DMS114 treated with DMSO at 0.1 percent for 48 hours (cell line): ENCODE measurements around the gene CXCL13.
"Not testable (repeated sequence)": the region's sequence is repeated elsewhere in the genome, so short reads cannot be mapped to it uniquely, and the experiment has no call there.

Experiments
- DNase-seq: peaks from one replicate; lab custom pipeline; 2025; ENCODE audit not compliant: unreplicated experiment; lab: John Stamatoyannopoulos, UW

Gene CXCL13

GRCh38 chr4:77605210-77605902 is at the start of gene CXCL13:
CXCL13 (plus strand) TSS chr4:77605820; CDS start chr4:77605866, 46 bp downstream.
- DNase-seq = no peak

- DNase-seq = no peak
These were observed 45.5 kb upstream of the CXCL13 start for GRCh38 chr4:77560170-77560569.

DNA sequence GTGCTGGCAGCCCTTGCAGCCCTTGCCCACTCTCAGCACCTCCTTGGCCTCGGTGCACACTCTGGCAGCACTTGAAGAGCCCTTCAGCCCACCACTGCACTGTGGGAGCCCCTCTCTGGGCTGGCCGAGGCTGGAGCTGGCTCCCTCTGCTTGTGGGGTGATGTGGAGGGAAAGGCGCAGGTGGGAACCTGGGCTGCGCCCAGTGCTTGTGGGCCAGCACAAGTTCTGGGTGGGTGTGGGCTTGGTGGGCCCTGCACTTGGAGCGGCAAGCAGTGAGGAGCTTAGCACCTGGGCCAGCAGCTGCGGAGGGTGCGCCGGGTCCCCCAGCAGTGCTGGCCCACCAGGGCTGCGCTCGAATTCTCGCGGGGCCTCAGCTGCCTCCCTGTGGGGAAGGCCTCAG is 43.9 kb upstream of the CXCL13 start:
- DNase-seq = not testable (repeated sequence)

DNA sequence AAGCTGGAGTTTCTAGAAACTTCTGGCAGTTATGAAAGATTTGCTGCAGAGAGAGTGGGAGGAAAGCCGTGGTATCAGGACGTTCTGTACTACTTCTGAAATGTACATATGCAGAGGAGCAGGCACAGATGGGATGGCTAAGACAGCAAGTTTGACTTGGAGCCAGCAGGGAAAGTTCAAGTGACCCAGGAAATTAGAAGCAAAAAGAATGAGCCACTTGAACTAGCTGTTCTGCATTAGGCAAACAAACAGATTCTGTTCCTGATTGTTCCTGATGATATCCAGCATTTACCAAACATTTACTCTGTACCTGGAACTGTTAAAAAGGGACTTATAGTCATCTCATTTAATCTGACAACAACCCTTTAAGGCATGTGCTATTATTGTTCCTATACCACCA is 41.4 kb upstream of the CXCL13 start:
- DNase-seq = no peak

DNA sequence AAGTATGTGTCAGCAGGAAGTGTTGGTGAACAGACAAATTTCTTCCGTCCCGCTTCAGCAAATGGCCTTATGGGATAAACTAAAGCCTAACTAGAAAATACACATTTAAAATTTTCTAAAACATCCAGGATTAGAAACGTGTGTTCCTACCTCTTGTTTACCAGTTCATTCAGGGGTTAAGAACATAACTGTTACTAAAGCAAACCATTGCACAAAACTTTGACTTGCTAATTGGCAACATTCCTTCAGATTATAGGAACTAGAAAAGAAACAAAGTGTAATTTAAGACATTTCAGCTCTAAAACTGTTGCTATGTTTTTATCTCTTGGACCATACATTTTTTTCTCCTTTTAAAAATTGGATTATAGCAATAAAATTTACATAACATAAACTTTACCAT is 39.5 kb upstream of the CXCL13 start:
- no peak for DNase-seq

DNA sequence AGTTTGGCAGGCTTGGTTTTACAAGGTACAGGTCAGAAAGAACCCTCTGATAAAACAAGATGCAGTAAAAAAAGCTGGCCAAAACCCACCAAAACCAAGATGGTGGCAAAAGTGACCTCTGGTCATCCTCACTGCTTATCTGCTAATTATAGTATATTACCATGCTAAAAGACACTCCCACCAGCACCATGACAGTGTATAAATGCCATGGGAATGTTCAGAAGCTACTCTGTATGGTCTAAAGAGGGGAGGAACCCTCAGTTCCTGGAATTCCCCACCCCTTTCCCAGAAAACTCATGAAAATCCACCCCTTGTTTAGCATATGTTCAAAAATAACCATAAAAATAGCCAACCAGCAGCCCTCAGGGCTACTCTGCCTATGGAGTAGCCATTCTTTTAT is 38.1 kb upstream of the CXCL13 start:
- no peak for DNase-seq

DNA sequence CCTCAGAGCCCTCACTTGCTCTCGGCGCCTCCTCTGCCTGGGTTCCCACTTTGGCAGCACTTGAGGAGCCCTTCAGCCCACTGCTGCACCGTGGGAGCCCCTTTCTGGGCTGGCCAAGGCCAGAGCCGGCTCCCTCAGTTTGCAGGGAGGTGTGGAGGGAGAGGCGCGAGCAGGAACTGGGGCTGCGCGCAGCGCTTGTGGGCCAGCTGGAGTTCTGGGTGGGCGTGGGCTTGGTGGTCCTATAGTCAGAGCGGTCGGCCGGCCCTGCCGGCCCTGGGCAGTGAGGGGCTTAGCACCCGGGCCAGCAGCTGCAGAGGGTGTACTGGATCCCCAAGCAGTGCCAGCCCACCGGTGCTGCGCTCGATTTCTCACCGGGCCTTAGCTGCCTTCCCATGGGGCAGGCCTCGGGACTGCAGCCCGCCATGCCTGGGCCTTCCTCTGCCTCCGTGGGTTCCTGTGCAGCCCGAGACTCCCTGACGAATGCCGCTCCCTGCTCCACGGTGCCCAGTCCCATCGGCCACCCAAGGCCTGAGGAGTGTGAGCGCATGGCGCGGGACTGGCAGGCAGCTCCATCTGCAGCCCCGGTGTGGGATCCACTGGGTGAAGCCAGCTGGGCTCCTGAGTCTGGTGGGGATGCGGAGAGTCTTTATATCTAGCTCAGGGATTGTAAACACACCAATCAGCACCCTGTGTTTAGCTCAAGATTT is 35.0 kb upstream of the CXCL13 start:
- DNase-seq = not testable (repeated sequence)

DNA sequence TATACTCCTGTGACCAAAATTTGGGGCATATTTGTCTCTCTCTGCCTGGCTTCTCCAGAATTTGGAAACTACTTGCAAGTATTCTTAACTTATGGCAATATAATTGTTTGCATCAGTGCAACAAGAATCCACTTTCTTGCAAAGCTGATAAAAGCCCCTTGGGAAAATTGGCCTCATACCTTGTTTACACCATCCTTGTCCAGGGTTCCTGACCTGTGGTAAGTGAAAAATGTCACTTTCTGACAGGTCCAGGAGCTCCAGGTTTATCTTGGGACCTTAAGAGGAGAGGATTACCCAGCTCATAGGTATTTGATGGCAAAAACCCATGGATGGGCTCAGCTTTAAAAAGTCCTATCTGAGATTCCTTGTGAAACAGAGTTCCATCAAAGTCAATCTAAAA is 29.3 kb upstream of the CXCL13 start:
- DNase-seq = no peak

- DNase-seq = no peak
These were observed 27.5 kb upstream of the CXCL13 start for GRCh38 chr4:77578145-77578544.

GRCh38 chr4:77579406-77580076 is 26.1 kb upstream of the CXCL13 start:
- DNase-seq = no peak

DNA sequence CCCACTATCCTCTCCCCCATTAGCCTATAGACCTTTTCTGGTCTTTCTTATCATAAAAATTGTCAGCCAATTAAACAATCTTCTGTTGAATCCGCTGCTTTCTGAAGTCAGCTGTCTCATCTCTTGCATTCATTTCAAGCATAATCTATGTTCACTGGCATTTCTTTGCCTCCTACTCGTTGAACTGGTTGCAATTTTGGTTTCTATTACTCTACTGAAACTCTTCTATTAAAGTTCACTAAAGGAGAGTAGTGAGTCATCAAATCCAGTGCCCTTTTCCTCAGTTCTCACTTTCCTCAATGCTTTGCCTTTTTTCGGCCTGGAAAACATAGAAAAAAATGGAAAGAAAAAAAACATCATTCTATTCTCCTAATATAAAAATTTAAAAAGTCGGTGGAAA is 23.9 kb upstream of the CXCL13 start:
- DNase-seq = no peak

- DNase-seq = no peak
These were observed 23.5 kb upstream of the CXCL13 start for GRCh38 chr4:77582156-77582555.

- no peak for DNase-seq
These were observed 22.9 kb upstream of the CXCL13 start for GRCh38 chr4:77582711-77583110.

GRCh38 chr4:77586951-77587383 is 18.7 kb upstream of the CXCL13 start:
- DNase-seq = no peak

DNA sequence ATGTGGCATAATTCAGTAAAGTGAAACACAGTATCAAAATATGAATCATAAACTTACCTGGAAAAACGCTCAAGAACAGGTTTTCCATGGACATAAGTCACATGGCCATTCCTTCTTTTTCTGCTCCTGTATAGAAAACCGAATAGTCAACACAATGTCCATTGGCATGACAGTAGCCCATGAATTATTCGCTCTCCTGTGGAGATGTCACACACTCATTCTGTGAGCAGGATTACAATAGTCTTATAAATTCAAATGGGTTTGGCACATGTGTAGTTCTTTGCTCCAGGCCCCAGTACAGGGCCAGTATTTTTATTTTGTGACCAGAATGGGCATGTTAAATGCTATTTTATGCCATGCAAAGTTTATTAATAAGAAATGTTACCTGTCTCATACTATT is 15.1 kb upstream of the CXCL13 start:
- no peak for DNase-seq

DNA sequence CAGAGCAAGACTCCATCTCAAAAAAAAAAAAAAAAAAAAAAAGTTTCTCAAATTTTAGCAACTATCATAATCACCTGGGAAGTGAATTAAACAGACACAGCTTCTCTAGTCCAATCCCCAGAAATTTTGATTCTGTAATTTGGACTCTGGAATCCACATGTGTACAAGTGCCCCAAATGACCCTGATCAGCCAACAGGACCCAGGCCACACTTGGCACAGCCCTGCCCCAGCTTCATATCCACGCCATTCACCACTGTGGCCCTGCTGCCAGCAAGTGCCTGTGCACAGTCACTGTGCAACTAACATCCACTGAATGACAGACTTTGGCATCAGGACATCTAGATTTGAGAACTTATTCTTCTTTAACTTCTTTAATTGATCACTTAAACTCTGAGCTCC is 14.1 kb upstream of the CXCL13 start:
- DNase-seq = no peak

- DNase-seq = no peak
These were observed 12.5 kb upstream of the CXCL13 start for GRCh38 chr4:77593101-77593500.

DNA sequence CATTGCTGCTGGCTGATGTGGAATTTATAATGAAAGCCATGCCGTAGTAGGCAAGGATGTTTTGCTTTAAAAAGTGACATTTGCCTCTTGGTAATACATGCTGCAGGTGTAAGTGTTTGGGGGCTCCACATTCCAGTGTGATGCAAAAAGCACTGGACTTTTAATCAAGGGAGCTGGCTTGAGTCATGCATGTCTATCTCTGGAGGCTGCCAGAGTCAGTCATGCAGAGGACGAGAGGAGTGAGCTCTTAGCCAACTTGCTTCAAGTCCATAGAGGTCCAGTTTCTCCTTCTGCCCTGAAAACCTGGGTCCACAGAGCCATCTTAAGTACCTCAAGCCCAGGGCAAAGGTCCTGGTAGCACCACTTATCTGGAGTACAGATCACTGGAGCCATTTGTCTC is 11.6 kb upstream of the CXCL13 start:
- DNase-seq = no peak

GRCh38 chr4:77595364-77595973 is 10.2 kb upstream of the CXCL13 start:
- no peak for DNase-seq

- DNase-seq = peak; percentile 0
These were observed 6.2 kb upstream of the CXCL13 start for GRCh38 chr4:77599378-77599777.

DNA sequence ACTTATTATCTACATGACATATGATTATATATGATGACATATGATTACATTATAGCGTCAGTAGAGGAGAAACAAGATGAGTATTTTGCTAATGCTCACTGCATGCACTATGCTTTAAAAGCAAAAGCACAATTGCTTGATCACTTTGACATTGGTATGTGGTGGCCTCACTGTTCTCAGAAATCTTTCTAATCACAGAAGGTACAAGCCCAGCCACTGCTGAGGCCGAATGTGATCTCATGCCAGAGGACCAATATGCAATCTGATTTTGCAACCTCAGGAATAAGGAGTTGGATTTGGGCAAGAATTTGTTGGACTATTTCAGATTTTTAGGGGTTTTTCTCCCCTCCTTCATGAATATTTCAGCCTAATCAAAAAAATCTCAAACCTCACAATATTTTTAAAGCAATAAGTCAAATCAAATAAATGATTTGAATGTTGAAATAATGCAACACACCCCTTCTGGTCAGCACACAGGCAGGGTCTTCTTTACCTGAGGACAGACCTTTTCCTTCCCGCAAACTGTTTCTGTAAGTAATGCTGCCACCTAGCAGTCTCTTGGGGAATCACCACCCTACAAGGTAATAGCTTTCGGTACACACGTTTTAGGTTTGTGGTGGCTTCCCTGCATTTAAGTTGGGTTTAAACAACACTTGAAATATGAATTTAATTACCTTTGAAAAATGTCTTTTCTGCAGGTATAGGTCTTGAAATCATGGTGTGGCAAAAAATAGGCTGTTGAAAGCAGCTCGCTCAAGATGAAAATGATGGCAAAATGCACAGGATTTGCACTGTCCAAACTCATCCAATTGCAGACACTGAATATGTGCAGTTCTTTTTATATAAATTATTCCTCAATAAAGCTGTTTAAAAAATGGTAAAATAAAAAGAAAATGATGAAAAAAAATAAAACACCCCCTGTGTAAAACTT is 4.8 kb upstream of the CXCL13 start:
- DNase-seq = peak; percentile 1
